GM12801 (cell line): ENCODE results near the gene SLC5A4.
A peak's percentile ranks its signal among the peaks of the same experiment; 100 is the strongest.

Source experiments
- CTCF ChIP-seq: IDR thresholded peaks from one replicate; pipeline ENCODE4 v1.5.1; 2011; ENCODE audit warnings: control low read depth; ENCODE audit not compliant: insufficient read length; ENCODE audit errors: extremely low read depth

SLC5A4 gene

GRCh38 chr22:32265882-32266767 lies 11.0 kb upstream of the SLC5A4 start:
- peak; percentile 54 for TF ChIP-seq CTCF

- TF ChIP-seq CTCF, result no peak
These were observed 6.2 kb upstream of the SLC5A4 start for GRCh38 chr22:32261306-32261705.

DNA sequence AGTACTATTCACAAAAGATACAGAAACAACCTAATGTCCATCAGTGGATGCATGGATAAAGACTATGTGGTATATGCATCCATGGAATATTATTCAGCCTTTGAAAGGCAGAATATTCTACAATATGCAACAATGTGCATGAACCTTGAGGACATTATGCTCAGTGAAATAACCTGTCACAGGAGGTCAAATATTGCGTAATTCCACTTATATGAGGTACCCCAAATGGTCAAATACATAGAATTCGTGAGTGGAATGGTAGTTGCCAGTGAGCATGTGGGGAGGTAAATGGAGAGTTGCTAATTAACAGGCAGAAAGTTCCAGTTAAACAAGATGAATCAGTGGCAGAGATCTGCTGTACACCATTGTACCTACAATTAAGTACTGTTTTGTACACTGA lies 3.6 kb upstream of the SLC5A4 start:
- no peak for TF ChIP-seq CTCF

GRCh38 chr22:32255726-32256125 lies 579 bp upstream of the SLC5A4 start:
- no peak for TF ChIP-seq CTCF

- TF ChIP-seq CTCF, result no peak
These were observed 5.9 kb downstream of the SLC5A4 start for GRCh38 chr22:32249231-32249630.

- TF ChIP-seq CTCF, result no peak
These were observed 6.9 kb downstream of the SLC5A4 start for GRCh38 chr22:32248276-32248675.

DNA sequence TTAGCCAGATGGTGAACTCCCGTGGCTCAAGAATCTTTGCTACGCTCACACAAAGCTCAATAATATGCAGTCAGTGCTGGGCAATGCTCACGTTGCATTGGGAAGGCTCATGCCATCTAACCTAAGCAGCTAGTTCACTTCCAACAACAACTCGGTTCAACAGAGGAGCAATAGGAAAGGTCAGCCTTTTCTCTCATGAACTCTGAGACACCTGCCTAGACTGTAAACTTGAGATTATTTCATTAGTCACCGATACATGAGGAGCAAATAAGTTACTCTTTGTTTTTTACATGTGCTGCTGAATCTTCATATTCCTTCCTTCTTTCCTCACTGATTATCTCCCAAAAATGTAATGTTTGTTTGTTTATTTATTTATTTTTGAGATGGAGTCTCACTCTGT lies 9.0 kb downstream of the SLC5A4 start:
- TF ChIP-seq CTCF, result no peak
